Testis (tissue), 2 donors: ENCODE results near the gene SIN3B.

Experiments used
- POLR2A ChIP-seq: fragments of 450-650 bp; IDR thresholded peaks from one replicate; pipeline ENCODE4 v1.6.1; 2017; ENCODE audit warnings: antibody characterized with exemption, mild to moderate bottlenecking, moderate library complexity
- TF ChIP-seq, protein P1 (sequence below), 3 experiments: fragments of 450-650 bp in 2 of 3; fragments of 200-600 bp in 1 of 3; sonication (generic) in 1 of 3; IDR thresholded peaks; one replicate each; pipeline ENCODE4 v1.5.1; 2016 to 2019; ENCODE audit warnings: antibody characterized with exemption in 3 of 3, mild to moderate bottlenecking in 2 of 3, moderate library complexity in 1 of 3

DNA sequence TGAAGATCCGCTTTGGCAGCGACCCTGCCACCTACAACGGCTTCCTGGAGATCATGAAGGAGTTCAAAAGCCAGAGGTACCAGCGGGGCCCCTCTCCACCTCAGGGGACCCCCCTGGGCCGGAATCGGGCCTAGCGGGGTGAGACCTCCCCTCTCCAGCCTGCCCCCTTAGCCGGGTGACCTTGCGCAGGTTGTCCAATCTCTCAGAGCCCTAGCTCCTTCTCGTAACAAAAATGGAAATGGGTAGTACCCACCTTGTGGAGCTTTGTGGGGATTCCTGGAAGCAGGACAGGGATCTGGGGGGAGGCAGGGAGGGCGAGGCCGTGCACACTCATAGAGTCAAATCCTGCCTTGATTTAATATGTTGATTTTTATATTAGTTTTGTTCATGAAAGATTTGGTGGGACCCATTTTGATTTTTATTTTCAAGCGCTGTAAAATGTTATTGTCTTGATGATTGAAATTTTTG is 658 bp downstream of the SIN3B start:
- TF ChIP-seq, protein P1, sequence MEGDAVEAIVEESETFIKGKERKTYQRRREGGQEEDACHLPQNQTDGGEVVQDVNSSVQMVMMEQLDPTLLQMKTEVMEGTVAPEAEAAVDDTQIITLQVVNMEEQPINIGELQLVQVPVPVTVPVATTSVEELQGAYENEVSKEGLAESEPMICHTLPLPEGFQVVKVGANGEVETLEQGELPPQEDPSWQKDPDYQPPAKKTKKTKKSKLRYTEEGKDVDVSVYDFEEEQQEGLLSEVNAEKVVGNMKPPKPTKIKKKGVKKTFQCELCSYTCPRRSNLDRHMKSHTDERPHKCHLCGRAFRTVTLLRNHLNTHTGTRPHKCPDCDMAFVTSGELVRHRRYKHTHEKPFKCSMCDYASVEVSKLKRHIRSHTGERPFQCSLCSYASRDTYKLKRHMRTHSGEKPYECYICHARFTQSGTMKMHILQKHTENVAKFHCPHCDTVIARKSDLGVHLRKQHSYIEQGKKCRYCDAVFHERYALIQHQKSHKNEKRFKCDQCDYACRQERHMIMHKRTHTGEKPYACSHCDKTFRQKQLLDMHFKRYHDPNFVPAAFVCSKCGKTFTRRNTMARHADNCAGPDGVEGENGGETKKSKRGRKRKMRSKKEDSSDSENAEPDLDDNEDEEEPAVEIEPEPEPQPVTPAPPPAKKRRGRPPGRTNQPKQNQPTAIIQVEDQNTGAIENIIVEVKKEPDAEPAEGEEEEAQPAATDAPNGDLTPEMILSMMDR (IDR thresholded peaks at IDR 0.05) = no peak
- no peak for TF ChIP-seq POLR2A
